ENCODE measurements around the gene DDO.

Gene DDO

GRCh38 chr6:110421749-110422443 lies 6.5 kb upstream of the DDO start:
- DNase-seq: peak in 1 of 56 donors; percentile 17

GRCh38 chr6:110419028-110419739 lies 3.8 kb upstream of the DDO start:
- no peak for DNase-seq

- DNase-seq: no peak
Measured at GRCh38 chr6:110418594-110418993, 3.2 kb upstream of the DDO start.

GRCh38 chr6:110414669-110415068 lies 706 bp downstream of the DDO start:
- DNase-seq: peak in 2 of 56 donors; percentile 13 to 50

GRCh38 chr6:110412360-110412759 lies 3.0 kb downstream of the DDO start:
- DNase-seq: no peak

- no peak for DNase-seq
Measured at GRCh38 chr6:110410511-110410910, 4.9 kb downstream of the DDO start.

GRCh38 chr6:110409794-110410193 lies 5.6 kb downstream of the DDO start:
- no peak for DNase-seq

- DNase-seq: peak in 1 of 56 donors; percentile 36
Measured at GRCh38 chr6:110408901-110409300, 6.5 kb downstream of the DDO start.

- no peak for DNase-seq
Measured at GRCh38 chr6:110404607-110405006, 10.8 kb downstream of the DDO start.

- DNase-seq: no peak
Measured at GRCh38 chr6:110401585-110402176, 13.7 kb downstream of the DDO start.

GRCh38 chr6:110400208-110400607 lies 15.2 kb downstream of the DDO start:
- DNase-seq: no peak

GRCh38 chr6:110399219-110400071 lies 15.9 kb downstream of the DDO start:
- peak in 1 of 56 donors; percentile 12 for DNase-seq

GRCh38 chr6:110398778-110399177 lies 16.6 kb downstream of the DDO start:
- DNase-seq: no peak

GRCh38 chr6:110395221-110395620 lies 20.2 kb downstream of the DDO start:
- DNase-seq: peak in 6 of 56 donors; percentile 7 to 51 (median 16)

GRCh38 chr6:110394409-110394808 lies 21.0 kb downstream of the DDO start:
- DNase-seq: no peak

GRCh38 chr6:110392727-110393126 lies 22.6 kb downstream of the DDO start:
- no peak for DNase-seq

GRCh38 chr6:110390404-110390803 lies 25.0 kb downstream of the DDO start:
- no peak for DNase-seq

GRCh38 chr6:110389689-110390382 lies 25.5 kb downstream of the DDO start:
- DNase-seq: no peak

GRCh38 chr6:110387986-110388385 lies 27.4 kb downstream of the DDO start:
- no peak for DNase-seq

GRCh38 chr6:110385458-110385863 lies 29.9 kb downstream of the DDO start:
- DNase-seq: no peak

- no peak for DNase-seq
Measured at GRCh38 chr6:110378552-110378951, 36.8 kb downstream of the DDO start.
